Fibroblast of pulmonary artery (primary cell): ENCODE measurements around the gene PTH2.

Experiments
- DNase-seq: peaks from one replicate; pipeline ENCODE4 v3.0.0-alpha.2; 2010; ENCODE audit warnings: low read depth
- H3K4me3 ChIP-seq: replicated peaks from 2 replicates; pipeline ENCODE4 v1.5.1; 2011; ENCODE audit warnings: low read depth, mild to moderate bottlenecking, control low read depth, low read length, moderate library complexity
- TF ChIP-seq, protein P1 (sequence below): IDR thresholded peaks from 2 replicates; pipeline ENCODE4 v1.5.1; 2011; ENCODE audit warnings: mild to moderate bottlenecking, control low read depth, low read length, inconsistent platforms; ENCODE audit errors: missing control alignments

Gene PTH2

DNA sequence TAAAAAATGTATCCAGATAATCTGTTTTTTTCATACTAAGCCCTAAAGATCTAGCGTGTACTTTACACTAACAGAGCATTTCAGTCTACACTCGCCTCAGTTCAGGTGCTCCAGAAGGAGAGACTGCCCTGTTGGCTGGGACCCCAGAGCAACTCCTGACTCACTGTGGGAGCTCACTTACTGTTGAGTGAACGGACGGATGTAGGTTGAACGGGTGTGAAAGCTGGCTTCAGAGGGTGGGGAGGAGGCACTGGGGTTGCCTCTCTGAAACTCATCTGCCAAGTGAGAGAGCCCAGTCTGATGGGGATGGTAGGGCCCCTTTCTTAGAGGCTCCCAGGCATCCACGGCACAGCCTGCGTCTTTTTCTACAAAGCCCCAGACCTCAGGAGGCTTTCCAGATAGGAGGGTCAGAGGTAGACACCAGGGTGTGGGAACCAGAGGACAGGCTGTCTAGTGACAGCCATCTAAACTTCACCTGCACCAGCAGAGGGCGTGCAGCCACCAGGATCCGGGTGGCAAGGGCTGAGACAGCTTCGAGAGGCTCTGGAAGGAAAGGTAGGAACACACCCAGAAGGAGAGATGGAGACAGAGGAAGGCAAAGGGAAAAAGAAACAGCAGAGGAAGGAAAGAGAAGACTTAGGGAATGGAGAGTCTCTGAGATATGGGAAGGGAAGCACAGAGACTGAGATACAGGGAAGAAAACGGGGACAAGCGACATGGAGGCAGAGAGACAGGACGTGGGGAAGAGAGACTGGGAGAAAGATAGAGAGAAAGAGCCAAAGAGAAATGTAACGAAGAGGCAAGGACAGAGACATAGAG, 31.5 kb downstream of the PTH2 start:
- DNase-seq = peak; percentile 71
- TF ChIP-seq, protein P1, sequence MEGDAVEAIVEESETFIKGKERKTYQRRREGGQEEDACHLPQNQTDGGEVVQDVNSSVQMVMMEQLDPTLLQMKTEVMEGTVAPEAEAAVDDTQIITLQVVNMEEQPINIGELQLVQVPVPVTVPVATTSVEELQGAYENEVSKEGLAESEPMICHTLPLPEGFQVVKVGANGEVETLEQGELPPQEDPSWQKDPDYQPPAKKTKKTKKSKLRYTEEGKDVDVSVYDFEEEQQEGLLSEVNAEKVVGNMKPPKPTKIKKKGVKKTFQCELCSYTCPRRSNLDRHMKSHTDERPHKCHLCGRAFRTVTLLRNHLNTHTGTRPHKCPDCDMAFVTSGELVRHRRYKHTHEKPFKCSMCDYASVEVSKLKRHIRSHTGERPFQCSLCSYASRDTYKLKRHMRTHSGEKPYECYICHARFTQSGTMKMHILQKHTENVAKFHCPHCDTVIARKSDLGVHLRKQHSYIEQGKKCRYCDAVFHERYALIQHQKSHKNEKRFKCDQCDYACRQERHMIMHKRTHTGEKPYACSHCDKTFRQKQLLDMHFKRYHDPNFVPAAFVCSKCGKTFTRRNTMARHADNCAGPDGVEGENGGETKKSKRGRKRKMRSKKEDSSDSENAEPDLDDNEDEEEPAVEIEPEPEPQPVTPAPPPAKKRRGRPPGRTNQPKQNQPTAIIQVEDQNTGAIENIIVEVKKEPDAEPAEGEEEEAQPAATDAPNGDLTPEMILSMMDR = peak; percentile 82
- H3K4me3 ChIP-seq = no peak overlapping the region

DNA sequence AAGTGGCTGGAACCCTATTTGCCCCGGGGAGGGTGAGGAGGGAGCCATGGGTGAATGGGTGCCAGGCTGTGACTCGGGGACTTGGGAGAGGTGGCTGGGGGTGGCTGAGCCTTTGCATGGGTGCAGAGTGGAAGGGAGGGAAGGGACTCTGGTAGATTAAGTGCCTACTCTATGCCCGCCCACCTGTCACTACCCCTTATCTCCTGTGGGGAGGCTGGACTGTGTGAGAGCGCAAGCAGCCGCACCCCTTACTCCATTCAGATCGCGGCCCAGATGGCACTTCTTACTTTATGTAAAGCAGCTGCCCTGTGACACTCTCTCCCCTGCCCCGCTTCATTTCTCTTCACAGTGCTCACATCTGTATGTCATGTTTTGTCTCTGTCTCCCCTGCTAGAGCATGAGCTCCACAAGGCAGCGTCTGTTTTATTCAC, 32.3 kb downstream of the PTH2 start:
- H3K4me3 ChIP-seq = no peak overlapping the region
- no peak for DNase-seq
- TF ChIP-seq, protein P1 = no peak

DNA sequence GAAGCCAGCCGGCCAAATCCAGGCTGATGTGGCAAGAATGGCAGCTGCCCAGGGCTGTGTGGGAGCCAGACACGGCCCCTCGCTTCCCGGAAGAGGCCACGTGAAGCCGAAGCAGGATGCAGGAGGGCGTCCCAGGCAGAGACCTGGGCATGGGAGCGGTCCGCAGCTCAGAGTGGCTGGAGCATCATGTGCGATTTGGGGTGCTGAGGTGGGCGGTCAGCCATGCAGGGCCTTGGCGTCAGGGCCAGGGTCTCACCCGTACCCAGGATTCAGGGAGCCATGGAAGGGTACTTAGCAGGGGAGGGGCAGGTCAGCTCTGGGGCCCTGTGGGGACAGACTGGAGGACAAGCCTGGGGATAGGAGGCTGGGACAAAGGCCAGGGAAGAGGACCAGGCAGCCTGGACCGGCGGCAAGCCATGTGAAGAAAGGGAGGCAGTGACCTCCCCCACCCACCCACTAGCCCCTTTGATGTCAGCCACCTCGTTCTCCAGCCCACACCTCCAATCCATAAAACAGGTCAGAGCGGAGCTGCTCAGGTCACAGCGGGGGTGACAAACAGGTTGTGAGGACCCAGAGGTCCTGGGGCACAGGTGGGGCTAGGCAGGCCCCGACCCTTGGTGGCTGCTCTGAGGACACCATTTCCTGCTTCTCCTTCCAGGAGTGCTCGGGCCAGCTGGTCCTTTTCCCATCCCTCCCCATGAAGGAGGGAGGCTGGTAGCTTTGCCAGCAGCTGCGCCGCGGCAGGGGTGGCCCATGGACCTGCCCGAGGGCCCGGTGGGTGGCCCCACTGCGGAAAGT, 32.9 kb downstream of the PTH2 start:
- TF ChIP-seq, protein P1 = no peak
- no peak overlapping the region for H3K4me3 ChIP-seq
- DNase-seq = no peak

DNA sequence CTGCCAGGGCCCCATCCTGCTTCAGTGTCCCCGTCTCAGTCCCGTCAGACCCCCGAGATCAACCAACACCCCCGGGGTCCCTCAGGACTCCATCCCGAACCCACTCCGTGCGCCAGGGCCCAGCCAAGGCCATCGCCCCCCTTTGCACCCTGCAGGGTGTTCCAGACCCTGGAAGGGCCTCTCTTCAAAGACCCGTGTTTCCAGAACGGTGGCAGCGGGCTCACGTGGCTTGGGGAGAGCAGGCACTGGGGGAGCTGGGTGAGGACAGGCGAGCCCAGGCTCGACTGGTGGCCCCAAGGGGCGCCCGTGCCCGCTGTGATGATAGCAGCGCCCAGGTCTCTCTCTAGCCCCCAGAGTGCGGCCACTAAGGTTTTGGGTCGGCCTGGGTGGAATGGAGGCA, 33.8 kb downstream of the PTH2 start:
- TF ChIP-seq, protein P1 = no peak
- no peak overlapping the region for H3K4me3 ChIP-seq
- DNase-seq = no peak

DNA sequence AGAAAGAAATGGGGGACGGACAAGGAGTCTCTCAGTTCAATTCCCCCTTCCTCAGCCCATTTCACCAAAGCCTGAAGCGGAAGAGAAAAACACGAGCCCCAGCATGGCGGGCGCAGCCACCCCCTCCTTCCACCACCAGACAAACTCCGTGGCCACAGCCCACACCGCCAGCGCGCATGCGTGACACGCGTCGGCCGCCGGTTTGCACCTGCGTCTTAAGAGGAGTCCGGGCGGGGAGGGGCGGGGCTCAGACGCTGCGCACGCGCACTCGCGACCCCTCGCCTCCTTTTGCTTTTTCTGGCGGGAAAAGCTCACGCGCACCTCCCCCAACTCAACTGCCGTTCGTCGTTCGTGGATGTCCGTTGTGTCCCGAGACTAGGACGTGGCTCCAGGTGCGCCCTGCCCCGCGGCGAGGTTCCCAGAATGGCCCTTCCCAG, 35.3 kb downstream of the PTH2 start, which contains the start of gene KASH5:
KASH5 (plus strand) TSS at position 314 of the 437 bp plus-strand sequence. CDS start 2,635 bp downstream, outside the sequence.
- peak; percentile 41 for DNase-seq
- H3K4me3 ChIP-seq = no peak within 1 kb of the TSS
- TF ChIP-seq, protein P1 = no peak

DNA sequence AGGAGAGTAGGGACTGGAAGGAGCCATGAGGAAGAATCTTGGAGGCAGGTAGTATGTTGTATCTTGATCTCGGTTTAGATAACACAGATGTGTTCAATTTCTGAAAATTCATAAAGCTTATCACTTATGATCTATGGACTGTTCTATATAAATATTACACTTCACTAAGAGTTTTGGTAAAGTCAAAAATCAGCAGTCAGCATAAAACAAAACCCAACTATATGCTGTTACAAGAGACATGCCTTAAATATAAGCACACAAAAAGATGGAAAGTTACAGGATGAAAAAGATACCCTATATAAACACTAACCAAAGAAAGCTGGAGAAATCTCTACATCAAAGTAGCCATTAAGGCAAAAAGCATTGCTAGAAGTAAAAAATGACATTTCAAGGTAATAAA, 39.6 kb downstream of the PTH2 start:
- DNase-seq = no peak
- no peak overlapping the region for H3K4me3 ChIP-seq
- TF ChIP-seq, protein P1 = no peak
